Effector CD8-positive, alpha-beta T cell (primary cell): ENCODE data around the gene ALDH1L1.

Experiments used
- DNase-seq: peaks from one replicate; lab custom pipeline; 2025; lab: John Stamatoyannopoulos, UW

The ALDH1L1 gene

DNA sequence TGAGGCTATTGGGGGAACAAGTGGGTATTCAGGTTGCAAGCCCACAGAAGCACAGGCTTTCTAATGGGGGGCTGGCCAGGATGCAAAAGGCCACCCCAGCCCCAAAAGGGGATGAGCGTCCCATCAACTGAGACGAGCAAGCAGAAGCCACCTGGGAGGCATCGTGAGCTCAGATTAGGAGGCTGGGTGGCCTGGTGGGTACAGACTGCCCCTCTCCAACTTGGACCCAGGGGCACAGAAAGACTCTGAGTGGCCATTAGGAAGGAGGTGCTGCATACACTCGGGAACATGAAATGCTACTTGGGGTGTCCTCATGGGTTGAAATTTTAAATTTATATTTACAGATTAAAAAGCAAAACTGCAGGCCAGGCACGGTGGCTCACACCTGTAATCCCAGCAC, 125.5 kb downstream of the ALDH1L1 start:
- DNase-seq, result no peak

- DNase-seq, result no peak
These were observed 126.3 kb downstream of the ALDH1L1 start for GRCh38 chr3:126053949-126054569.
